ENCODE data around the gene FBXO21.

DNA sequence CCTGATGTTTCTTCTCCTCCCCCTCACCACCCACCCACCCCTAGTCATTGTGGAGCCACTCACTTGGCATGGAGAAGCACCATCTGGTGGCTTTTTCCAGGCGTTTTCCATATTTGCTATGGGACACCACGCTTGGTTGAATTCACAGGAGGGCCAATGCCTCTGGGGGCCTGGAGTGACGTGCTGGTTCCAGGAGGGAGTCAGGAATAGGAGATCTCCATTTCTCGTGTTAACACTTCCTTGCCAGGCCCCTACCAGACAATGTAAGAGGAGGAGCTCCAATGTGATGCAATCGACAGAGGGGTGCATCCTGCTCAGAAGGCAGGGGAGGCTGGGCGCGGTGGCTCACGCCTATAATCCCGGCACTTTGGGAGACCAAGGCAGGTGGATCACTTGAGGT, 69.5 kb downstream of the FBXO21 start:
- no peak for TF ChIP-seq CTCF (conservative IDR thresholded peaks at IDR 0.05; ENCODE audit: low read length)
- no peak for TF ChIP-seq EZH2phosphoT487 (IDR thresholded peaks at IDR 0.05; ENCODE audit: borderline replicate concordance)

All from Loucy (cell line).